MV-4-11 (cell line): ENCODE data around the gene VSTM2L.

Experiments used
- DNase-seq: peaks from one replicate; lab custom pipeline; 2025; lab: John Stamatoyannopoulos, UW

The VSTM2L gene

DNA sequence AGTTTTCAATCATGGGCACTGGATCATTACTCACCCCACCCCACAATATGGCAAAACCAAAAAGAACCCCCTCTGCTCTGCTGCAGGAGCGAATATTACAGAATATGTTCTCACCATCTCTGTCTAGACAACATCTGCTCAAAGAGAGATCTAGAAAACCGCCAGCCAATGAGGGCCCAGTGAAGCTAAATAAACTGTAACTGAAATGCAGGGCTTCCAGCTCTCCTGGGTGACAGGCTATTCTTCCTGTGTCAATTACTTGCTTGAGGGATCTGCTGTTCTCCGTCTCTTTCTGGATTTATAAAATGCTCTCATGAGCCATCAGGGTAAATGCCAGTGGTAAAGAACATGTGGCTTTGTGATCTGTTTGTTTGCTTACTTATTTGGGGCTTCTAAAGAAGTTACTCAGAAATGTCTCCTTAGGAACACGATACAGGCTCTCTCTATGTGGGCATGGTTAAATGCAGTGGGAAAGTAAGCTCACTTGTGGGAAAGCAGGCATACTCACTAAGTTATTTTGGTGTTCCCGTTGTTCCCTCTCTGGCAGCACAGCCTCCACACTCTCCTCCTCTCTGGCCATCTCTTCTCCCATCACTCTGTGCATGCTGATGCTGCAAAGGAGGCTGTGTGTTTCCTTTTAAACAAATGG lies 85.5 kb downstream of the VSTM2L start:
- DNase-seq = no peak

GRCh38 chr20:37989601-37990295 lies 86.8 kb downstream of the VSTM2L start:
- peak; percentile 41 for DNase-seq

GRCh38 chr20:37990571-37991151 lies 87.7 kb downstream of the VSTM2L start:
- DNase-seq = peak; percentile 98

- DNase-seq = no peak
These were observed 88.4 kb downstream of the VSTM2L start for GRCh38 chr20:37991157-37991866.

GRCh38 chr20:37991908-37992307 lies 89.0 kb downstream of the VSTM2L start:
- no peak for DNase-seq

DNA sequence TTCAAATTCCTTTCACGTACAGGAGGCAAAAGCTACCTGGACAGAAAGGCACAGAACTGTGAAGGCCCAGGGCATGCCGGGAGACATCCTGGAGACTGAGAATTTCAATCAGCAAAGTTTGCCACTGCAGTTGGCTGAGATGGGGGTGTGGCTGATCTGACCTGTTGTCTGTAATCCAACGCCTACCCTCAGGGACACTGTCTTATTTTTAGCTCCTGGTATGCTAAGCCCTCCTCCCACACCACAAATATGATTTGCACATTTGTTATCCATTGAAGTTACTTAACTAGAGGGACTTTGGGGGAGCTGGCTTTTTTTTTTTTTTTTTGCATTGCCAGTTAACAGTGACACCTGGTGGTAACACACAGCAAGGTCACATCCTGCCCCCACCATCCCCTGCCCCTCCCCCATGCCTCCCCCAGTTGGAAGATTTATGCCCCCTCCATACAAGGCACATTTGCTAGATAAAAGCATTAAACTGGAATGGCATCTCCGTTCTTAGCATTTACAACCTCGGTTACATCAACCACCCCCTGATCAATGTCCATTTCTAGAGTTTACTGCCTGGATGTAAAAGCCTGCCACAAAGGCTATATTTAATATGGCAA lies 90.0 kb downstream of the VSTM2L start:
- peak; percentile 82 for DNase-seq

GRCh38 chr20:37994512-37994911 lies 91.6 kb downstream of the VSTM2L start:
- DNase-seq = no peak
